Karpas-422 (cell line): ENCODE measurements around the gene PPFIBP2. TPM values are rescaled to one million over a fixed set of nuclear protein-coding genes. Genes with fewer than 3 reads are reported as not detected.

Experiments
- DNase-seq: peaks from one replicate; pipeline ENCODE4 v3.0.0-alpha.2; 2015
- H2AFZ ChIP-seq: fragments of 200-600 bp; sonication (generic); 2 replicates; pipeline ENCODE4 v1.6.1; 2014; ENCODE audit warnings: antibody characterized with exemption, low read length, mixed read lengths
- H3K27ac ChIP-seq: fragments of 200-600 bp; sonication (generic); 2 replicates; pipeline ENCODE4 v1.5.1; 2014; ENCODE audit warnings: mild to moderate bottlenecking, low read length, moderate library complexity
- H3K27me3 ChIP-seq: fragments of 200-600 bp; sonication (generic); 2 replicates; pipeline ENCODE4 v1.6.1; 2014; ENCODE audit warnings: low read length, mixed read lengths
- H3K36me3 ChIP-seq: fragments of 200-600 bp; sonication (generic); 2 replicates; pipeline ENCODE4 v1.6.1; 2014; ENCODE audit warnings: low read length, mixed read lengths; ENCODE audit not compliant: insufficient read depth
- H3K4me1 ChIP-seq: fragments of 200-600 bp; sonication (generic); 2 replicates; pipeline ENCODE4 v1.6.1; 2014; ENCODE audit warnings: mild to moderate bottlenecking, low read length, mixed read lengths
- H3K4me2 ChIP-seq: fragments of 200-600 bp; sonication (generic); 2 replicates; pipeline ENCODE4 v1.6.1; 2014; ENCODE audit warnings: low read length, low read depth, mild to moderate bottlenecking; ENCODE audit not compliant: poor library complexity, severe bottlenecking
- H3K4me3 ChIP-seq: fragments of 200-600 bp; sonication (generic); 2 replicates; pipeline ENCODE4 v1.5.1; 2014; ENCODE audit warnings: mild to moderate bottlenecking, antibody characterized with exemption, low read length, mixed read lengths
- H3K79me2 ChIP-seq: fragments of 200-600 bp; sonication (generic); 2 replicates; pipeline ENCODE4 v1.6.1; 2014; ENCODE audit warnings: mild to moderate bottlenecking, low read length, mixed read lengths
- H3K9ac ChIP-seq: fragments of 200-600 bp; sonication (generic); 2 replicates; pipeline ENCODE4 v1.6.0; 2014; ENCODE audit warnings: low read length
- H3K9me2 ChIP-seq: fragments of 200-600 bp; sonication (generic), shearing (Covaris generic); replicated peaks from 2 replicates; pipeline ENCODE4 v1.6.0; 2014; ENCODE audit warnings: mild to moderate bottlenecking, low read length, moderate library complexity; ENCODE audit not compliant: insufficient read depth
- H3K9me3 ChIP-seq: fragments of 300-700, 200-600 bp; sonication (generic); 2 replicates; pipeline ENCODE4 v1.6.1; 2014; ENCODE audit warnings: low read length, mixed read lengths
- H4K20me1 ChIP-seq: fragments of 200-600 bp; sonication (generic); 2 replicates; pipeline ENCODE4 v1.6.1; 2014; ENCODE audit warnings: mild to moderate bottlenecking, antibody characterized with exemption, low read length, low read depth; ENCODE audit not compliant: insufficient read depth
- total RNA-seq: library from RNA; depleted of rRNA; stranded (reverse); fragments of >200 nt; shearing (Covaris generic); gene quantifications from 2 replicates; pipeline ENCODE4 v1.2.3, GENCODE V29; 2014; ENCODE audit warnings: low replicate concordance

The PPFIBP2 gene
- total RNA-seq, 1 experiment from 2014 or later: 36.5 TPM

DNA sequence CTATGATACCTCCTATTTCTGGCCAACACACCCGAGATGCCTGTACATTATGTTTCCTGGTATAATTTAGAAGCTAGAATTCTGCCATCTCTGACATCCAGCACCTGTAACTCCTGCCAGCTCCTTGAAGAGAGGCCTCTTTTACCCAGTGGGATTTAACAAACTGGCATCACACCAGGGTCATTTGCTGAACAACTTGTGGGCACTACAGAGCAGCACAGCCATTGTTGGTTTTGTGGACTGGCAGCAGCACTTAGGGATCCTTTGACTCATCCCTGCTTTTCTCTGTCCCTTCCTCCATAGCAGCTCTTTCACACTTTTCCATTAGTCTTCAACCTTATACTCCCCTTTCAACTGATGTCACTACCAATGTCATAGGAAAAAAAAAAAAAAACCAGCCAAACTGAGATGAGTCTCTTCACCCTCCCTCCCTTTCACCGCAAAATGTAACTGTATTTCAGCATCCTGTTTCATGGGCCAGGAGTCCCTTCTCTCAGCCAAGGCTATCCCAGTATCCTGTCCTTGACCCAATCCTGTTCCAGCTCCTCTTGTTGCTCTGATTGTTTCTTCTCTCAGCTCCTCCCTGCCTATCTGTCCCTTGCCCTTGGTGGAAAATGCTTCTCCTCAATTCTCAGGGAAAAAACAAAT lies 68.7 kb downstream of the PPFIBP2 start:
- H3K36me3 ChIP-seq: no peaks in the 10 kb centered on the region
- DNase-seq: no peak
- H3K27ac ChIP-seq: no peak overlapping the region
- H3K4me3 ChIP-seq: no peak overlapping the region
- H2AFZ ChIP-seq: no peak overlapping the region
- no peak overlapping the region for H3K9ac ChIP-seq
- H4K20me1 ChIP-seq: peaks cover 23% of the 10 kb centered on the region
- no peak overlapping the region for H3K4me2 ChIP-seq
- H3K4me1 ChIP-seq: no peaks in the 10 kb centered on the region
- no peaks in the 10 kb centered on the region for H3K9me2 ChIP-seq
- H3K9me3 ChIP-seq: no peaks in the 10 kb centered on the region
- no peaks in the 10 kb centered on the region for H3K79me2 ChIP-seq
- no peaks in the 10 kb centered on the region for H3K27me3 ChIP-seq

DNA sequence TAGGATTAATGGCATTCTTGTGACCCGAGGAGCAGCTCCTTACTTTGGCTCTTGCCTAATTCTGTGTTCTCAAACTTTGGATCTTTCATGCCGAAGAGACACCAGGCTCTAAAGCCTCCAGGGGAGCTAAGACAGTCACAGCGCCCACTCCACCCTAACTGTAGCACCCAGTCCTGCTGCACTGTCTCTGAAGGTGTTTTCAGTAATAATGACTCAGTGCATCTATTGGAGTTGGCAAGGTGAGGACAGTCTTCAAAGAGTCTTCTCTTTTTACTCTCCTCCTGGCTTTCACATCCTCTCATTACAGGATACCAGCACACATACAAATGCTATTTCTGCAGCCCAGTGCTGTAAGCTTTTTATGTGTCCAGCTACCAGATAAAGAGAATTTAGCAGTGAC lies 69.4 kb downstream of the PPFIBP2 start:
- DNase-seq: no peak
- Histone ChIP-seq H3K27me3 (no peaks in the 10 kb centered on the region), H3K4me1 (no peaks in the 10 kb centered on the region), H3K79me2 (no peaks in the 10 kb centered on the region), H3K9me2 (no peaks in the 10 kb centered on the region), H3K27ac (no peak overlapping the region), H3K9ac (no peak overlapping the region), H4K20me1 (peaks cover 23% of the 10 kb centered on the region), H2AFZ (no peak overlapping the region), H3K4me2 (no peak overlapping the region), H3K36me3 (no peaks in the 10 kb centered on the region), H3K4me3 (no peak overlapping the region), H3K9me3 (no peaks in the 10 kb centered on the region)

DNA sequence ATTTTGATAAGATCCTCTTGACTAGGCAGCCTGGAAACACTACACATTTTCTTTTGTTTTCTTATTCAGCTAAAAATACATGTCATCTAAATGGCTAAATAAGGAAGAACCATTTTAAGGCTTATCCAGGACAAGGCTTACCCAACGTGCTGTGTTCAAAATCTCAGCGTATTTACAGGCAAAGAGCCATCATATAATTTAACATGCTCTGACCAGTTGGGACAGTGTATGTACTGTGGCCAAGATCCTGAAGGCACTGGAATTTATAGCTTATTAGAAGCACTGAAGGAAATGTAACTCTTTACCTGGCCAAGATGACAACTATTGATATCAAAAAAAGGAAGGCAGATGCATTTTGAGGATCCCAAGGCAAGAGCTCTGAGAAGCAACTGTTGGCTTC lies 71.1 kb downstream of the PPFIBP2 start:
- Histone ChIP-seq H3K27me3 (no peaks in the 10 kb centered on the region), H3K9me3 (no peaks in the 10 kb centered on the region), H3K4me1 (peaks cover 6% of the 10 kb centered on the region; the same call in 1 of the 2 replicates), H4K20me1 (peaks cover 26% of the 10 kb centered on the region), H3K4me3 (no peak overlapping the region), H3K9ac (no peak overlapping the region), H3K36me3 (no peaks in the 10 kb centered on the region), H3K4me2 (no peak overlapping the region), H2AFZ (no peak overlapping the region), H3K9me2 (no peaks in the 10 kb centered on the region), H3K79me2 (no peaks in the 10 kb centered on the region), H3K27ac (no peak overlapping the region)
- DNase-seq: no peak

DNA sequence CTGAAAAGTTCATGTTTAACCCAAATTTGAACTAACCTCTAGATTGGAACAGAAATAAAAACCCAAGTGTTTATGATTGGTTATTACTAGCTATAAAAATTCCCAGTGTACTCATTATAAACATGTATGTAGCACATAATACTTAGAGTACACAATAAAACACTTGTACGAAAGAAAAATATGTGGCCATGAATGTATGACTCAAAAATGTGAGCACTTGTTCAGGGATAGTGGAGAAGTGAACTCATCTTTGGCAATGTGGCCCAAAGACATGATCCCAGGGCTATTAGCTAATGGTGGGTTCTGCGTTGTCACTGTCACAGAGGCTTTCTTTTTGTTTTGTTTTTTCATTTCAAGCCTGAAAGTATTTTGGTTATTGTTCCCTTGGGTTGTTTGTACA lies 72.0 kb downstream of the PPFIBP2 start:
- no peaks in the 10 kb centered on the region for H3K79me2 ChIP-seq
- H3K9me2 ChIP-seq: no peaks in the 10 kb centered on the region
- H3K4me2 ChIP-seq: no peak overlapping the region
- H3K27me3 ChIP-seq: no peaks in the 10 kb centered on the region
- no peak overlapping the region for H2AFZ ChIP-seq
- no peak for DNase-seq
- H4K20me1 ChIP-seq: peaks cover 19% of the 10 kb centered on the region
- H3K9ac ChIP-seq: no peak overlapping the region
- no peak overlapping the region for H3K27ac ChIP-seq
- H3K9me3 ChIP-seq: no peaks in the 10 kb centered on the region
- peaks cover 6% of the 10 kb centered on the region; the same call in 1 of the 2 replicates for H3K4me1 ChIP-seq
- no peak overlapping the region for H3K4me3 ChIP-seq
- no peaks in the 10 kb centered on the region for H3K36me3 ChIP-seq

DNA sequence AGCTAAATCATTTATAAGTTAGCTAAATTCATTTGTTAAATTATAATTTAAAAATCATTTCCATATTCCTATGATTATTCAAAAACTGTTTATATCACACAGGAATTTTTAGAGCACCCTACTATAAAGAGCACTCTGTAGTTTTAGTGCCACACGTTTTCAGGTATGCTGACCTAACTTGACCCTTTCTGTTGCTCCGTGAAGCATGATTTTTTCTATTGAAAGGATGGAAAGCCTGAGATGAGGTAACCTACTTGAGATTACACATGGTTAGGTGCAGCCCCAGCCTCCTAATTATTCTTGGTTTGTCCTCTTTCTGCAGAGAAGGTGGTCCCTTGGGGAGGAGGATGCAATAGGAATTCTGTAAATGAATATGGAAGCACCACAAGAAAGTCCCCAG lies 72.6 kb downstream of the PPFIBP2 start:
- Histone ChIP-seq H3K27ac (no peak overlapping the region), H3K36me3 (no peaks in the 10 kb centered on the region), H3K9me2 (no peaks in the 10 kb centered on the region), H3K4me1 (peaks cover 6% of the 10 kb centered on the region; the same call in 1 of the 2 replicates), H3K27me3 (no peaks in the 10 kb centered on the region), H2AFZ (no peak overlapping the region), H3K79me2 (no peaks in the 10 kb centered on the region), H3K9me3 (no peaks in the 10 kb centered on the region), H3K4me3 (no peak overlapping the region), H3K4me2 (no peak overlapping the region), H4K20me1 (peaks cover 13% of the 10 kb centered on the region), H3K9ac (no peak overlapping the region)
- no peak for DNase-seq

DNA sequence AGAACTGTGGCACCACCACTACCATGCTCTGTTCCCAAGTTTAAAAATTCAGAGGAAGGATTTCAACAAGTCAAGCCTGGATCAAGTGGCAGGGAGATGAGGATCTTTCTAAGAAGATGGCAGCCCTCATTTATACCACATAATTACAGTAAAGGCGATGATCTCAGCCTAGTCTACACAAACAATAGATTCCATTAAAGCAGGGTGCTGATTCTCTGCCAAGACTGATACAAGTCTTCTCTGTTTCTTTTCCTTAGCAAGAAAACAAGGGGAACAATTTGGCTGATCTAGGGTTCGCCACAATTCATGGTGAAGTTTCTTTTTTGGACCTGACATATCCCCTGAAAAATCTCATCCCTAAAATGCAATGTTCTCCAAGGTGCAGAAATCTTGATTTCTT lies 73.9 kb downstream of the PPFIBP2 start:
- Histone ChIP-seq H3K9me3 (no peaks in the 10 kb centered on the region), H3K27me3 (no peaks in the 10 kb centered on the region), H3K4me2 (no peak overlapping the region), H3K27ac (no peak overlapping the region), H4K20me1 (peaks cover 12% of the 10 kb centered on the region), H3K9me2 (no peaks in the 10 kb centered on the region), H3K4me1 (peaks cover 6% of the 10 kb centered on the region; the same call in 1 of the 2 replicates), H3K4me3 (no peak overlapping the region), H3K36me3 (no peaks in the 10 kb centered on the region), H2AFZ (no peak overlapping the region), H3K79me2 (no peaks in the 10 kb centered on the region), H3K9ac (no peak overlapping the region)
- DNase-seq: no peak

DNA sequence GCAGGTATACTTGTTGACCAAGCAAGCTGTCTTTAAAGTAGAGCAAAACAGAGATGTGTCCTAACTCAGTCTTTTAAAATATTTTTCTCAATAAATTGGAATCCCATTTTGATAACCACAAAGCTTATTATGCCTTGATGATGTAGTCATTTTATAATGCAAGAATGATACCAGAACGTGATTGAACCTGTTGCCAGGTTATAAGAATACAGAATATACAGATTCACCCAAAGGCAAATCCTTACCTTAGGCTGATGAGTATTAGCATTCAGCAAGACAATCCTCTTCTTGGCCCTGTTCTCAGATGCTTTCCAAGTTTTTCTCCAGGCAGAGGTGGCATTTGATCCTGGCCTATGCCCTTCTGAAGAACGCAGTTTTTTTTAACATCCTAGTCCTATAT lies 76.1 kb downstream of the PPFIBP2 start:
- Histone ChIP-seq H3K79me2 (no peaks in the 10 kb centered on the region), H3K9ac (no peak overlapping the region), H3K27ac (no peak overlapping the region), H3K4me2 (no peak overlapping the region), H3K4me3 (no peak overlapping the region), H3K9me2 (no peaks in the 10 kb centered on the region), H3K36me3 (no peaks in the 10 kb centered on the region), H3K9me3 (no peaks in the 10 kb centered on the region), H3K27me3 (no peaks in the 10 kb centered on the region), H4K20me1 (peaks cover 5% of the 10 kb centered on the region), H3K4me1 (peaks cover 6% of the 10 kb centered on the region; the same call in 1 of the 2 replicates), H2AFZ (no peak overlapping the region)
- DNase-seq: no peak

DNA sequence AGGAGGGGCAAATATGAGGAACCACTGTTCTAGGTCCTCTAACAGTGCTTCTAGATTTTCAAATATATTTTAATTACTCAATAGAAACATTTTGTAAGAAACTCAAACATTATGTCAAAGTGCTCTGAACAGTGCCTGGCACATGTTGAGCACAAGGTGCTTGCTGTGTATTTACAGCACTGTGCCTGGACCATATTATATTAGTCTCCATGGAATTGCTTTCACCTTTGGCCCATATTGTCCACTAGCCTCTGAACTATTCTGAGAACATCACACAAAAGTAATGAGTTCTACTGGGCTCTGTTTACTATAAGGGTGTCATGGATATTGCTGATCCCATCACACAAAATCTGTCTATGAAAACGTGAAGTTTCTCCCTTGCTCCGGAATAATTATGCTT lies 76.7 kb downstream of the PPFIBP2 start:
- Histone ChIP-seq H3K79me2 (no peaks in the 10 kb centered on the region), H3K9me3 (no peaks in the 10 kb centered on the region), H3K4me3 (no peak overlapping the region), H3K27me3 (no peaks in the 10 kb centered on the region), H3K4me2 (no peak overlapping the region), H3K4me1 (peaks cover 6% of the 10 kb centered on the region; the same call in 1 of the 2 replicates), H2AFZ (no peak overlapping the region), H4K20me1 (peaks cover 4% of the 10 kb centered on the region; the same call in 1 of the 2 replicates), H3K27ac (no peak overlapping the region), H3K9me2 (no peaks in the 10 kb centered on the region), H3K9ac (no peak overlapping the region), H3K36me3 (no peaks in the 10 kb centered on the region)
- DNase-seq: no peak
